HepG2 (cell line): ENCODE data around the gene NOL4L. TPM values are rescaled to one million over a fixed set of nuclear protein-coding genes. Genes with fewer than 3 reads are reported as not detected.

Experiments
- FOXC1 ChIP-seq: sonication (generic); formaldehyde crosslinking; IDR thresholded peaks from 2 replicates; pipeline ENCODE4 v1.8.0; 2022; ENCODE audit warnings: mild to moderate bottlenecking, missing genetic modification reagents, borderline replicate concordance
- MAFG ChIP-seq: sonication (generic); formaldehyde crosslinking; IDR thresholded peaks from 2 replicates; pipeline ENCODE4 v1.5.1; 2020; ENCODE audit warnings: mild to moderate bottlenecking, missing genetic modification reagents
- MYNN ChIP-seq: sonication (generic); formaldehyde crosslinking; IDR thresholded peaks from 2 replicates; pipeline ENCODE4 v1.4.0; 2020; ENCODE audit warnings: mild to moderate bottlenecking, low read depth, missing genetic modification reagents
- SMAD3 ChIP-seq: sonication (generic); formaldehyde crosslinking; IDR thresholded peaks from 2 replicates; pipeline ENCODE4 v1.4.0; 2020; ENCODE audit warnings: missing genetic modification reagents
- ZBTB21 ChIP-seq: sonication (generic); formaldehyde crosslinking; IDR thresholded peaks from 2 replicates; pipeline ENCODE4 v1.4.0; 2020; ENCODE audit warnings: missing genetic modification reagents
- ZFP36 ChIP-seq: fragments of 150-350 bp; IDR thresholded peaks from 2 replicates; pipeline ENCODE4 v1.6.1; 2018; ENCODE audit warnings: borderline replicate concordance, low read length, low read depth; ENCODE audit not compliant: partially characterized antibody
- ZNF367 ChIP-seq: sonication (generic); formaldehyde crosslinking; IDR thresholded peaks from 2 replicates; pipeline ENCODE4 v1.4.0; 2020; ENCODE audit warnings: missing genetic modification reagents, borderline replicate concordance
- ZNF629 ChIP-seq: sonication (generic); formaldehyde crosslinking; conservative IDR thresholded peaks from 2 replicates; pipeline ENCODE4 v1.5.0; 2020; ENCODE audit warnings: missing genetic modification reagents
- ZNF674 ChIP-seq: sonication (generic); formaldehyde crosslinking; IDR thresholded peaks from 2 replicates; pipeline ENCODE4 v1.5.0; 2020; ENCODE audit warnings: low read depth, mild to moderate bottlenecking, missing genetic modification reagents
- polyA plus RNA-seq, 8 experiments: library from polyadenylated mRNA; depleted of rRNA in 3 of 8; stranded (reverse) in 7 of 8; unstranded in 1 of 8; fragments of >200 nt; fragmentation: Illumina TruSeq in 4 of 8; extraction: Trizol in 4 of 8; gene quantifications; 2 replicates each; pipeline versions ENCODE4 v1.2.1 to v1.2.3, GENCODE V29; 2011 to 2016; ENCODE audit warnings: low read depth in 4 of 8, missing spikeins in 1 of 8, mixed read lengths in 1 of 8; ENCODE audit not compliant: insufficient read depth in 1 of 8
- total RNA-seq, 5 experiments: library from RNA; depleted of rRNA; stranded (reverse); fragments of >200 nt; fragmentation: Illumina TruSeq; extraction: Trizol; gene quantifications; 2 replicates each; pipeline ENCODE4 v1.2.3, GENCODE V29; 2016; ENCODE audit warnings: low read depth in 1 of 5
- TF ChIP-seq, protein P1 (sequence below): sonication (generic); formaldehyde crosslinking; IDR thresholded peaks from 2 replicates; pipeline ENCODE4 v1.8.0; 2022; ENCODE audit warnings: low read depth, missing genetic modification reagents
- TF ChIP-seq, protein P2 (sequence below): sonication (generic); formaldehyde crosslinking; IDR thresholded peaks from 2 replicates; pipeline ENCODE4 v1.8.0; 2022; ENCODE audit warnings: missing genetic modification reagents, mild to moderate bottlenecking, inconsistent platforms, borderline replicate concordance
- TF ChIP-seq, protein P3 (sequence below), 2 experiments: IDR thresholded peaks; 2 replicates each; pipeline ENCODE4 v1.6.1; 2011 to 2012; ENCODE audit warnings: low read length in 2 of 2, borderline replicate concordance in 1 of 2, low read depth in 1 of 2, mild to moderate bottlenecking in 1 of 2, moderate library complexity in 1 of 2
- TF ChIP-seq, protein P4 (sequence below): fragments of 450-650 bp; IDR thresholded peaks from 2 replicates; pipeline ENCODE4 v1.6.1; 2016
- TF ChIP-seq, protein P5 (sequence below): sonication (generic); formaldehyde crosslinking; IDR thresholded peaks from 2 replicates; pipeline ENCODE4 v1.4.0; 2020; ENCODE audit warnings: mild to moderate bottlenecking, missing genetic modification reagents
- TF ChIP-seq, protein P6 (sequence below): IDR thresholded peaks from 2 replicates; pipeline ENCODE4 v1.6.1; 2016

The NOL4L gene
- total and polyA plus RNA-seq, 2 of the 13 experiments (the other 11 are each of a cell fraction or from before 2014, with no cell fraction given): 16.6 to 35.4 TPM

DNA sequence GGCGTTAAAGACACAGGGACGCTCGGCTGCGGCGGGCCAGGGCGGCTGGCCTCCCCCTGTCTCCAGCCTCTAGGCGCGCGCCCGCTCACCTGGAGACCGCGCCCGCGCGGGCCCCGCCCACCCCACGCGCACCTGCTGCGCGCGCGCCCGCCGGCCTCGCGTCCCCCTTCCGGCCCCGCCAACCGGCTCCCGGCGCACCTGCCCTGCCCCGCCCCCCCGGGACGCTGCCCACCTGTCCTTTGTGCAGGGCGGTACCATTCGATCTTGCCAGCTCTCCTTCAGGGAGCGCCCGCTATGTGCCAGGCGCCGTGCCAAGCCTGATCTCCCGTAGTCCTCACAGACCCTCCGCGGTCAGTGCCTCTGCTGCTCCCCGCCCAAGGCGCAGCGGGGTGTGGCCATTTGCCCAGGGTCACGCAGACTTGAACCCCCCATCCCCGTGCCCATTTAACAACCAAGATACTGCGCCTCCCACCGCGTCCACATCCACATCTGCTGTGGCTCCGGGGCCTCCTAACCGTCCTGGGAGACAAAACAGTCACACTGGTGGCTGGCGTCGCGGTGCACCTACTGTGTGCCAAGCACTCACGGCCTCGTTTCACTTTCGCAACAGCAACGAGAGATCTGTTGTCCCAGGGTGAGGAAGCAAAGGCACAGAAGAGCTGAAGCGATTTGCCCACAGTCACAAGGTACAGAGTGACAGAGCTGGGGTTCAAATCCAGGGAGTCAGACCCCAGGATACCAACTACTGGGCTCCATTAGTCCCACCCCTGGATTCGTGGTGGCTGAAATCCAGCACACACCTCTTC lies 48.1 kb downstream of the NOL4L start (continued):
- TF ChIP-seq, protein P1, sequence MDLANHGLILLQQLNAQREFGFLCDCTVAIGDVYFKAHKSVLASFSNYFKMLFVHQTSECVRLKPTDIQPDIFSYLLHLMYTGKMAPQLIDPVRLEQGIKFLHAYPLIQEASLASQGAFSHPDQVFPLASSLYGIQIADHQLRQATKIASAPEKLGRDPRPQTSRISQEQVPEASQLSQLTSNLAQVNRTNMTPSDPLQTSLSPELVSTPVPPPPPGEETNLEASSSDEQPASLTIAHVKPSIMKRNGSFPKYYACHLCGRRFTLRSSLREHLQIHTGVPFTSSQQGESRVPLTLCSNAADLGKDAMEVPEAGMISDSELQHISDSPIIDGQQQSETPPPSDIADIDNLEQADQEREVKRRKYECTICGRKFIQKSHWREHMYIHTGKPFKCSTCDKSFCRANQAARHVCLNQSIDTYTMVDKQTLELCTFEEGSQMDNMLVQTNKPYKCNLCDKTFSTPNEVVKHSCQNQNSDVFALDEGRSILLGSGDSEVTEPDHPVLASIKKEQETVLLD (CRISPR knock-in tag): no peak
- no peak for TF ChIP-seq ZFP36
- no peak for TF ChIP-seq ZNF674
- TF ChIP-seq FOXC1 (CRISPR knock-in tag): no peak
- TF ChIP-seq, protein P2, sequence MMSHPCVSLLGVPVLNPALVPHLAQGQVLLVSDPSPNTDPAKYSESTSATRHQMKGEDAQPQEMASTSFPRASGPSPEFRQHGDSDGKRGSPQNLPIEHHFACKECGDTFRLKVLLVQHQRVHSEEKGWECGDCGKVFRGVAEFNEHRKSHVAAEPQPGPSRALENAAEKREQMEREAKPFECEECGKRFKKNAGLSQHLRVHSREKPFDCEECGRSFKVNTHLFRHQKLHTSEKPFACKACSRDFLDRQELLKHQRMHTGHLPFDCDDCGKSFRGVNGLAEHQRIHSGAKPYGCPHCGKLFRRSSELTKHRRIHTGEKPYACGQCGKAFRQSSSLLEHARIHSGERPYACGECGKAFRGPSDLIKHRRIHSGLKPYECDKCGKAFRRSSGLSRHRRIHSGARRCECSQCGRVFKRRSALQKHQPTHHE (CRISPR knock-in tag): no peak
- no peak for TF ChIP-seq ZNF367 (CRISPR knock-in tag)
- TF ChIP-seq ZNF629 (CRISPR knock-in tag): no peak; the same call in 1 of the 2 replicates
- TF ChIP-seq ZBTB21 (CRISPR knock-in tag): no peak
- TF ChIP-seq, protein P3, sequence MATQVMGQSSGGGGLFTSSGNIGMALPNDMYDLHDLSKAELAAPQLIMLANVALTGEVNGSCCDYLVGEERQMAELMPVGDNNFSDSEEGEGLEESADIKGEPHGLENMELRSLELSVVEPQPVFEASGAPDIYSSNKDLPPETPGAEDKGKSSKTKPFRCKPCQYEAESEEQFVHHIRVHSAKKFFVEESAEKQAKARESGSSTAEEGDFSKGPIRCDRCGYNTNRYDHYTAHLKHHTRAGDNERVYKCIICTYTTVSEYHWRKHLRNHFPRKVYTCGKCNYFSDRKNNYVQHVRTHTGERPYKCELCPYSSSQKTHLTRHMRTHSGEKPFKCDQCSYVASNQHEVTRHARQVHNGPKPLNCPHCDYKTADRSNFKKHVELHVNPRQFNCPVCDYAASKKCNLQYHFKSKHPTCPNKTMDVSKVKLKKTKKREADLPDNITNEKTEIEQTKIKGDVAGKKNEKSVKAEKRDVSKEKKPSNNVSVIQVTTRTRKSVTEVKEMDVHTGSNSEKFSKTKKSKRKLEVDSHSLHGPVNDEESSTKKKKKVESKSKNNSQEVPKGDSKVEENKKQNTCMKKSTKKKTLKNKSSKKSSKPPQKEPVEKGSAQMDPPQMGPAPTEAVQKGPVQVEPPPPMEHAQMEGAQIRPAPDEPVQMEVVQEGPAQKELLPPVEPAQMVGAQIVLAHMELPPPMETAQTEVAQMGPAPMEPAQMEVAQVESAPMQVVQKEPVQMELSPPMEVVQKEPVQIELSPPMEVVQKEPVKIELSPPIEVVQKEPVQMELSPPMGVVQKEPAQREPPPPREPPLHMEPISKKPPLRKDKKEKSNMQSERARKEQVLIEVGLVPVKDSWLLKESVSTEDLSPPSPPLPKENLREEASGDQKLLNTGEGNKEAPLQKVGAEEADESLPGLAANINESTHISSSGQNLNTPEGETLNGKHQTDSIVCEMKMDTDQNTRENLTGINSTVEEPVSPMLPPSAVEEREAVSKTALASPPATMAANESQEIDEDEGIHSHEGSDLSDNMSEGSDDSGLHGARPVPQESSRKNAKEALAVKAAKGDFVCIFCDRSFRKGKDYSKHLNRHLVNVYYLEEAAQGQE (IDR thresholded peaks at IDR 0.05; ENCODE audit: borderline replicate concordance in 1 of 2, low read depth in 1 of 2, low read length in 2 of 2): no peak
- TF ChIP-seq, protein P4, sequence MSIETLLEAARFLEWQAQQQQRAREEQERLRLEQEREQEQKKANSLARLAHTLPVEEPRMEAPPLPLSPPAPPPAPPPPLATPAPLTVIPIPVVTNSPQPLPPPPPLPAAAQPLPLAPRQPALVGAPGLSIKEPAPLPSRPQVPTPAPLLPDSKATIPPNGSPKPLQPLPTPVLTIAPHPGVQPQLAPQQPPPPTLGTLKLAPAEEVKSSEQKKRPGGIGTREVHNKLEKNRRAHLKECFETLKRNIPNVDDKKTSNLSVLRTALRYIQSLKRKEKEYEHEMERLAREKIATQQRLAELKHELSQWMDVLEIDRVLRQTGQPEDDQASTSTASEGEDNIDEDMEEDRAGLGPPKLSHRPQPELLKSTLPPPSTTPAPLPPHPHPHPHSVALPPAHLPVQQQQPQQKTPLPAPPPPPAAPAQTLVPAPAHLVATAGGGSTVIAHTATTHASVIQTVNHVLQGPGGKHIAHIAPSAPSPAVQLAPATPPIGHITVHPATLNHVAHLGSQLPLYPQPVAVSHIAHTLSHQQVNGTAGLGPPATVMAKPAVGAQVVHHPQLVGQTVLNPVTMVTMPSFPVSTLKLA: no peak
- TF ChIP-seq, protein P5, sequence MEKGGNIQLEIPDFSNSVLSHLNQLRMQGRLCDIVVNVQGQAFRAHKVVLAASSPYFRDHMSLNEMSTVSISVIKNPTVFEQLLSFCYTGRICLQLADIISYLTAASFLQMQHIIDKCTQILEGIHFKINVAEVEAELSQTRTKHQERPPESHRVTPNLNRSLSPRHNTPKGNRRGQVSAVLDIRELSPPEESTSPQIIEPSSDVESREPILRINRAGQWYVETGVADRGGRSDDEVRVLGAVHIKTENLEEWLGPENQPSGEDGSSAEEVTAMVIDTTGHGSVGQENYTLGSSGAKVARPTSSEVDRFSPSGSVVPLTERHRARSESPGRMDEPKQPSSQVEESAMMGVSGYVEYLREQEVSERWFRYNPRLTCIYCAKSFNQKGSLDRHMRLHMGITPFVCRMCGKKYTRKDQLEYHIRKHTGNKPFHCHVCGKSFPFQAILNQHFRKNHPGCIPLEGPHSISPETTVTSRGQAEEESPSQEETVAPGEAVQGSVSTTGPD: no peak
- TF ChIP-seq SMAD3 (CRISPR knock-in tag): no peak
- no peak for TF ChIP-seq MAFG
- TF ChIP-seq, protein P6, sequence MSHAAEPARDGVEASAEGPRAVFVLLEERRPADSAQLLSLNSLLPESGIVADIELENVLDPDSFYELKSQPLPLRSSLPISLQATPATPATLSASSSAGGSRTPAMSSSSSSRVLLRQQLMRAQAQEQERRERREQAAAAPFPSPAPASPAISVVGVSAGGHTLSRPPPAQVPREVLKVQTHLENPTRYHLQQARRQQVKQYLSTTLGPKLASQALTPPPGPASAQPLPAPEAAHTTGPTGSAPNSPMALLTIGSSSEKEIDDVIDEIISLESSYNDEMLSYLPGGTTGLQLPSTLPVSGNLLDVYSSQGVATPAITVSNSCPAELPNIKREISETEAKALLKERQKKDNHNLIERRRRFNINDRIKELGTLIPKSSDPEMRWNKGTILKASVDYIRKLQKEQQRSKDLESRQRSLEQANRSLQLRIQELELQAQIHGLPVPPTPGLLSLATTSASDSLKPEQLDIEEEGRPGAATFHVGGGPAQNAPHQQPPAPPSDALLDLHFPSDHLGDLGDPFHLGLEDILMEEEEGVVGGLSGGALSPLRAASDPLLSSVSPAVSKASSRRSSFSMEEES (CRISPR knock-in tag): no peak
- no peak for TF ChIP-seq MYNN (CRISPR knock-in tag)
